ENCODE measurements around the gene HIPK4.
"Not testable (repeated sequence)": the region's sequence is repeated elsewhere in the genome, so short reads cannot be mapped to it uniquely, and the experiment has no call there.

HIPK4 gene

DNA sequence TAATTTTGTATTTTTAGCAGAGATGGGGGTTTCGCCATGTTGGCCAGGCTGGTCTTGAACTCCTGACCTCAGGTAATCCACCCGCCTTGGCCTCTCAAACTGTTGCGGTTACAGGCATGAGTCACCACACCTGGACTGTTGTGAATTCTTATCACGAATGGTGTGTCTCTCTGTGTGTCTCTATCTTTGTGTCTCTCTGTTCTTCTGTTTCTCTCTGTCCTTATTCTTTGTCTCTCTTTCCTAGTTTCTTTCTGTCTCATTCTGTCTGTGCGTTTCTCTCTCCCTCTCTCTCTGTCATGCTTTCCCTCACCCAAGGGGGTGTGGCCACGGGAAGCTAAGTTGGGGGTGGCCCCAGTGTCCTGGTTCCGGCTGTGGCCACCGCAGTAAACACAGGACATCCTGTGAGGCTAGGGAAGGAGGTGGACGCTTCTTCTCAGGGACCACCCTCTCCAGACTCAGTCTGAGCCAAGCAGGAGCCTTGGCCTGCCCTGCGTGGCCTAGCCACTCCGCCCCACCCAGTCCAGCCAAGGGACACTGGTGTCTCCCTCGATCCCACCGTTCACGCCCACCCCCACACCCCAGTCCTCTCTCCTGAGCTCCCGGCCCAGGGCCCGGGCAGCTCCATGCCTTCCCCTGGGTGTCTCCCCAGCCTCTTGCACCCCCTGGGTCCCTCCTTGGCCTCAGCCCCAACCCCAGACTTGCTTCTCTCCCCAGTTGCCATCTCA, 27.1 kb upstream of the HIPK4 start:
- no peak for DNase-seq

GRCh38 chr19:40415768-40416167, 25.8 kb upstream of the HIPK4 start:
- no peak for DNase-seq

DNA sequence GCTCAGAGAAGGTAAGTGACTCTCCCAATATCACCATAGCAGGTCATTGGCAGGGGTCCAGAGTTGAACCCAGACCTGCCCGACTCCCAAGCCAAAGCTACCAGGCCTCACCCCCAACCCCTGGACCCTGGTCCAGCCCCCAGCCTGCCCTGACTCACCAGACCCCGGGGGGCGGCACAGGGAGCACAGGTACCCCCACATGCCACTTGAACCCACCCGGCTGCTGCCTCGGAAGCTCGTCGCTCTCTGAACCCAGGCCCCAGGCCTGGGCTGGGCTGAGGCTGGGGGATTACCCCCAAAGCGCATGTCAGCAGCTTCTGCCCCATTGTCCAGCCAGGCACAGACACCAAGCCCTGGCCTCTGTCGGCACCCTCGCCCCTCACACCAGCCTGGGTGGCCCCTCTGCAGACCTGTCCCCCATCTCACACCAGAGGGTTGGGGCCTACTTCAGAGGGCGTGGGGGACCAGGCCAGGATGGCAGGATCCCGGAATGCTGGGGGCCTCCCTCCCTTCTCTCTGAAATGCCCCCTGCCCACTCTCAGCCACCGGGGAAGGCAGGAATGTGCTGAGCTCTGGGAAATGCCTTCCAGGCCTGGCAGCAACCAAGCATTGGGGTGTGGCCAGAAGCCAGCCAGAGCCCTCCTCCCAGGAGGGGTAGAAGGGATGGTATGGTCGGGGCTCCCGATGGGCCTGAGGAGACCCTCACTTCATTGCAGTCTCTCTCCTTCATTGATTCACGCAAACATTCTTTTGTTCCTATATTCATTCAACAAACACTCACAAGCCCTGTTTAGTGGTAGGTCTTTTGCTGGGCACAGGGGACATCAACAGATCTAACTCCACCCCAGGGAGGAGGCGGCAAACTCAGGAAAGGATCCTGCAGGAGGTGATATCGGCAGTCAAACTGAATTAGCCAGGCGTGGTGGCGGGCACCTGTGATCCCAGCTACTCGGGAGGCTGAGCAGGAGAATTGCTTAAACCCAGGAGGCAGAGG, 24.9 kb upstream of the HIPK4 start:
- DNase-seq = no peak

DNA sequence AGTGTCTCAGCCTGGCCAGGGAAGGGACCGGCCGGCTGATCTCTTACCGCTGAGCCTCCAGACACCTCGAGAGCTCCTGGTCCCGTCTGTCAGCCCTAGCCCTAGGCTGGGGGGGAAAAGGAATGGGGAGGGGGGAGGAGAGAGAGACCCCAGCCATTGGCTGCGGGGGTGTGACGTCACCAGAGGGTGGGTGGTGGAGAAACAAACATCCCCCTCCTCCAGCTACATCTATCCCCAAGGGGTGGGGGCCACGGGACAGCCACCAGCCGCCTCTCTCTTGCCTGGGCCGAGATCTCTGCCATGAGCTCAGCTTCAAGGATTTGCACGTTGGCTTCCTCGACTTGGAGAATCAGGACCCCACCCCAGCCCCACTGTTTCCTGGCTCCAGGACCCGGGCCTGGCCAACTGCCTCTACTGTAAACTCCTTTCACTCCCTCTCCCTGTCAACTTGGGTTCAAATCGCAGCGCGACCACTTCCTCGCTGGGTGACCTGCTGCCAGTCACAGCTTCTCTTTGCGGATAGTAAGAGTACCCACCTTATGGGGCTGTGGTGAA, 23.4 kb upstream of the HIPK4 start, which contains the start of gene PRX:
PRX (minus strand) TSS at position 88 of the 555 bp plus-strand sequence. CDS start 5,446 bp downstream, outside the sequence.
- no peak for DNase-seq

- no peak for DNase-seq
These were observed 22.9 kb upstream of the HIPK4 start for GRCh38 chr19:40412866-40413265.

DNA sequence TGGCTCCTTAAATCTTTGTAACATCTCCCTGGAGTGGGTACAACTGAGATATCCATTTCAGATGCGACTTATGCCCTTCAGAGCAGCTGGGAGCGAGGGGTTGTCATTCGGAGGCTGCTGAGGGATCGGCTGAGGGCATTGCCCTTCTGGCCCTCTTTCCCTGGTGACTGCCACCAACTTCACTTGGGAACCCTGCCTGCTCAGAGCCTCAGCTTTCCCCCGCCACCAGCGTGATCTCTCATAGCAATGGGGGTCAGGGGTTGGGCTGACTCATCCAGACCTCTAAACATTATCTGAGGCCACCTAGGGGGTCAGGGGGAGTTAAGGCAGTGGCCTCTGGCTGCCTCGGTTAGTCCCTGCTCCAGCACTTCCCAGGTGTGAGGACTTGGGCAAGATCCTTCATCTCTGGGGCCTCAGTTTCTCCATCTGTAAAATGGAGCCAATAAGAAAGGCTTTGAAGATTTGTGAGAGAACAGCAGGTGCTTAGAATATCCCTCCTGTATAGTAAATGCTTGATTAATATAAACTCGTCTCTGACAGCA, 22.0 kb upstream of the HIPK4 start:
- DNase-seq = no peak

GRCh38 chr19:40411125-40411842, 21.3 kb upstream of the HIPK4 start:
- DNase-seq = no peak

DNA sequence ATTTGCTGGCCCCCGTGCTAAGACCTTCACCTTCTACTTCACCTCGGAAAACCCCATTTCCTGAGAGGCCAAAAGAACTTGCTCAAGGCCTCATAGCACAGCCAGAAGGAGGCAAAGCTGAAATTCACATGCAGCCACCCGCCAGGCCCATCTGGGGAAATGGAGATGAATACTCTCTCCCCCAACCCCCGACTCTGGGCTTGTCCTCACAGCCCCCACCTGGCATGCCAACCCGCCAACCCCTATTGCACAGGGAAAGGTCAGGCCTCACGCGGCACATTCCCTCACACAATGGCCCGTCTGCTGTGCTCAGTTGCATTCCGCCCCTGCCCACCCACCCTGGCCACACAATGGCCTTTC, 20.0 kb upstream of the HIPK4 start:
- no peak for DNase-seq

GRCh38 chr19:40408598-40408925, 18.6 kb upstream of the HIPK4 start:
- DNase-seq = not testable (repeated sequence)

DNA sequence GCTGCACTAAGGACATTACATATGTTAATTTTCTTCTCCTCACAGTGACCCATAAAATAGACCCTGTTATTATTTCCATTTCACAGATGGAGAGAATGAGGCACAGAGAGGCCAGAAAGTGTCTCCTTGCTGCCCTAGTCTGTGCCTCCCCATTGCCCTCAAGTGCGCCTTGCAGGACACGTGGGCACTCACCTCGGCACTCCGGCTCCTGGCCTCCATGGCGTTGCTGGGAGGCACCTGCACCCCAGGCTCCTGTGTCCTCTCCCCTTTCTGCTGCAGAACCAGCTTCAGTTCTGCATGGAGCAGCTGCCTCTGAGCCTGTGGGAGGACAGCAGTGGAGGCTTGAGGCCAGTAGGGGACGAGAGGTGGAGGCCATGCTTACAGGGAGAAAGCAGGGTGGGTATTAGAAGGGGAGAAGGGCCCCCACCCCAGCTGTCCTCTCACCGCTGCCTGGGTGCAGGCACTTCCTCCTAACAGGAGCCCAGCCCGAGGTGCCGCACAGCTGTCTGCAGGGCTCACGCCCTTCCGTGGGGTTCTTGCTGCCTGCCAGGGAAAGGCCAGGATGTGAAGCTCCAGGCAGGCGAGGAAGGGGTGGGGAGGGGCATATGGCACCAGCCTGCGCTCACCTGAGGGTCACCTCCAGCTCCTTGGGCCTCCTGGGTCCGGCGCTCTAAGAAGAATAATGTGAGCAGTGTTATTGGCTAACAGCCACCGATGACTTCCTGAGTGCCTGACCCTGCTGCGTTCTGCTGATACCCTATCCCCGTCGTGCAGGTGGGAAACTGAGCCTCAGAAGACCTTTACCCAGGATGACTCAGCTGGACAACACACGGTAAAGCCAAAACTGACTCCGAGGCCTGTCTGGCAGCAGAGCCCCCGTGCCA, 18.0 kb upstream of the HIPK4 start:
- DNase-seq = no peak

DNA sequence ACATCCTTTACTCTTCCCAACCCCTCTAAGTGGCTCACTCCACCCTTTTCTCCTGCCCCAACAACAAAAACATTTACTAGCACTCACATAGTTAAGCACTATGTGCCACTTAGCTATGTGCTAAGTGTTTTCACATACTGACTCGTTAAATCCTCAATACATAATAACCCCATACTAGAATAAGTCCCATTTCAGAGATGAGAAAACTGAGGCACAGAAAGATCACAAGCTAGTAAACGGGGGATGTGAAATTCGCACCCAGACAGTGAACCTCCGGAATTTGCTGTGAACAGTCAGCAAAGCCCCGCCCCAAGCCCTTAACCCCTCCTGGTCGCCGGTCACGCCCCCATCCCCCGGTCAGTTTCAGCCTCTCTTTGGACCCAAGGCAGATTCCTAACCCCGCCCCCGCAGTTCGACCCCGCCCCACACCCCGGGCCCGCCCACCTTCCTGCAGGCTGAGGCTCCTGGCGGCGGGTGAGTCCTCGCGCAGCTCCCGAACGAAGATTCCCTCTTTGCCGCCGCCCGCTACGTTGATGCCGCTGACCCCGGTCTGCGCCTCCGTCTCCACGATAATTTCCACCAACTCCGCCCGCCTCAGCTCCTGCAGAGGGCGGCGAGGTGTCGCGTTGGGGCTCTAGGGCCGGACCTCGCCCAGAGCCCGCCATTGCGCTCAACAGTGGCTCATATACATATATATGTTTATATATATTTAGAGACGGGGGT, 13.4 kb upstream of the HIPK4 start:
- no peak for DNase-seq

DNA sequence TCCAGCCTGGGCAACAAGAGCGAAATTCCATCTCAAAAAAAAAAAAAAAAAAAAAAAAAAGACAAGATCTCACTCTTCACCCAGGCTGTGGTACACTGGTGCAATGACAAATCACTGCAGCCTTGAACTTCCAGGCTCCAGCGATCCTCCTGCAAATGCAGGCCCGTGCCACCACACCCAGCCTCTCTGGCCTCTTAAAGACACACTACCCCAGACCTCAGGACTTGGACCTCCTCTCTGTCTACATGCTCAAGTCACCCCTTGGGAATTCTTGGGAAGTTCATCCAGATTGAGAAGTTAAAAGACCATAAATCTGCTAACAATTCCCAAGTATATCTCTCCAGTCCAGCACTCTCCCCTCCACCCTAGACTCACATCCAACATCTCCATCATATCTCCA, 10.6 kb upstream of the HIPK4 start:
- DNase-seq = no peak

GRCh38 chr19:40398417-40399131, 8.6 kb upstream of the HIPK4 start:
- peak; percentile 57 for DNase-seq

DNA sequence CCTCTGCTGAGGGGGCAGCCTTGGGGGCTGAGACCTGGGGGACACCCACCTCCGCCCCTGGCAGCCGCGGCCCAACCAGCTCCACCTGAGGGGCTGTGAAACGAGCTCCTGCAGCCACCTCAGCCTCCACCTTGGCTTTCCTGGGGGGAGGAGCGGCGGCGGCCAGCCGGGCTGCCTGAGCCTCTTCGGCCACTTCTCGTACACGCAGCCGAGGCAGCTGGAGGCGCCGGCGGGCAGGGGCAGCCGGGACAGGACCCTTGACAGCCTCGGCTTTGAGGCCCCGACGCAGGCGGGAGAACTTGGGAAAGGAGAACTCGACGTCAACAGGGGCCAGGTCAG, 7.6 kb upstream of the HIPK4 start:
- no peak for DNase-seq

DNA sequence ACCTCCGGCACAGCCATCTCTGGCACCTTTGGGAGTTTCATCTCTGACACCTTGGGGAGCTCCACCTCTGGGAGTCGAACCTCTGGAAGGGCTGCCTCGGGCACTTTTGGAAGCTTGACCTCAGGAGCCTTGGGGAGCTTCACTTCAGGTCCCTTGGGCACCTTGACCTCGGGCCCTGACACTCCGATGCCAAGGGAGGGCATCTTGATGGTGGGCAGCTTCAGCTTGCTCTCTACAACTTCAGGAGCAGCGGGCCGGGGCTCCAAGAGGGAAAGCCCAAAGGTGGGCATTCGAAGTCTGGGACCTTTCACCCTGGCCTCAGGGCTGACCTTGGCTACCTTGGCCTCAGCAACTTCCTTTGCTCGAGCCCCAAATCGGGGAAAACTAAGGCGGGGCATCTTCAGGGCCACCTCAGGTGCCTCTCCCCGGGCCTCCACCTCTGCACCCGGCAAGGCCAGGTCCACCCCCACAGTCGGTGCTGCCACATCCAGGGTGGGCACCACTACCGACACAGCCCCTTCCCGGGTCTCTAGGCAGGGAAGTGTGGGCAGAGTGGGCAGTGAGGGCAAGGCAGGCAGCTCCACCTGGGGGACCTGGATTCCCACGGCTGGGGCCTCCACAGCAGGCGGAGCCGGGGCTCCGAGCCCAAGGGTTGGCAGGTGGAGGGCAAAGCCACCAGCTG, 7.0 kb upstream of the HIPK4 start:
- no peak for DNase-seq

- DNase-seq = no peak
These were observed 6.0 kb upstream of the HIPK4 start for GRCh38 chr19:40395956-40396355.

DNA sequence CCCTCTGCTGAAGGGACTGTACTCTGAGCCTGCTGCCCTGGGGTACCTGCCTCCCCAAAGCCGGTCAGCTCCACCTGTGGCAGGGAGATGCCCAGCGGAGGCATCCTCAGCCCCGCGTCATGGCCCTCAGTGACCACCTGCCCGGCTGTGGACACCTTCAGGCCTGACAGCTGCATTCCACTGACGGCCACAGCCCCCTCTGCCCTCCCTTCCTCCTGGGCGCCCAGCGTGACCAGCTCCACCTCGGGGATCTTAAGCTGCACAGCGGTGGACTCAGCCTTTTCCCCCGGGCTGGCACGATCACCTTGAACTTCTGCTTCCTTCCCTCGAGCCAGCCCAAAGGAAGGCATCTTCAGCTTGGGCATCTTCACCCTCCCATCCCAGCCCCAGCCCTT, 4.8 kb upstream of the HIPK4 start:
- no peak for DNase-seq

- DNase-seq = no peak
These were observed 4.2 kb upstream of the HIPK4 start for GRCh38 chr19:40393894-40394815.
